BJ (cell line): ENCODE data around the gene KIRREL3. TPM values are rescaled to one million over a fixed set of nuclear protein-coding genes. Genes with fewer than 3 reads are reported as not detected.

Experiments used
- CTCF ChIA-PET: fragments of 350-600 bp; formaldehyde crosslinking; extraction: SDS; loops from one replicate; lab custom pipeline; 2021; ENCODE audit warnings: antibody characterized with exemption, inconsistent platforms; lab: Yijun Ruan, JAX
- POLR2A ChIA-PET: fragments of 300-600 bp; sonication (Branson Sonifier 250); formaldehyde crosslinking; extraction: SDS; loops from one replicate; lab custom pipeline; 2021; ENCODE audit warnings: antibody characterized with exemption; lab: Charles Lee
- DNase-seq: peaks from one replicate; pipeline ENCODE4 v3.0.0-alpha.2; 2011; ENCODE audit warnings: low read depth
- H3K27me3 ChIP-seq: 2 replicates; pipeline ENCODE4 v1.6.0; 2011; ENCODE audit warnings: low read length; ENCODE audit not compliant: control insufficient read depth, insufficient read depth
- H3K36me3 ChIP-seq: 2 replicates; pipeline ENCODE4 v1.5.1; 2011; ENCODE audit warnings: low read length; ENCODE audit not compliant: control insufficient read depth, insufficient read depth
- H3K4me3 ChIP-seq: 2 replicates; pipeline ENCODE4 v1.5.1; 2011; ENCODE audit warnings: low read depth, mild to moderate bottlenecking, control low read depth, low read length
- CTCF ChIP-seq: IDR thresholded peaks from 2 replicates; pipeline ENCODE4 v1.5.1; 2011; ENCODE audit warnings: low read depth, mild to moderate bottlenecking, control low read depth, inconsistent platforms, low read length, moderate library complexity; ENCODE audit not compliant: insufficient read depth
- polyA plus RNA-seq: library from polyadenylated mRNA; depleted of rRNA; stranded (reverse); fragments of >200 nt; gene quantifications from 2 replicates; pipeline ENCODE4 v1.2.3, GENCODE V29; 2011

The KIRREL3 gene
- polyA plus RNA-seq, 1 experiment = 19.6 TPM

GRCh38 chr11:126925321-126926093 lies 75.1 kb downstream of the KIRREL3 start:
- ChIA-PET CTCF (interaction anchor here (0.9 to 1.5 kb wide), 3 partner anchors 19 to 64 kb away, joined by 3 to 5 read pairs (median 3); no protein-coding TSS in a partner anchor), POLR2A (no interaction called here)
- no peak for DNase-seq
- Histone ChIP-seq H3K4me3 (no peak overlapping the region), H3K27me3 (no peaks in the 10 kb centered on the region), H3K36me3 (no peaks in the 10 kb centered on the region)
- TF ChIP-seq CTCF = no peak

GRCh38 chr11:126924376-126925040 lies 76.1 kb downstream of the KIRREL3 start:
- Histone ChIP-seq H3K27me3 (no peaks in the 10 kb centered on the region), H3K36me3 (no peaks in the 10 kb centered on the region), H3K4me3 (no peak overlapping the region)
- TF ChIP-seq CTCF = no peak
- DNase-seq = no peak
- CTCF ChIA-PET = interaction anchor here (1.0 to 1.5 kb wide), 3 partner anchors 20 to 100 kb away, joined by 3 to 5 read pairs (median 3); no protein-coding TSS in a partner anchor
- POLR2A ChIA-PET = no interaction called here

GRCh38 chr11:126920833-126921232 lies 79.7 kb downstream of the KIRREL3 start:
- ChIA-PET POLR2A (no interaction called here), CTCF (no interaction called here)
- Histone ChIP-seq H3K27me3 (no peaks in the 10 kb centered on the region), H3K4me3 (no peak overlapping the region), H3K36me3 (no peaks in the 10 kb centered on the region; the same call in 1 of the 2 replicates)
- TF ChIP-seq CTCF = 0 out of 2 replicates have a peak, but pooled peaks have one; percentile 4
- DNase-seq = no peak

- ChIA-PET POLR2A (no interaction called here), CTCF (no interaction called here)
- Histone ChIP-seq H3K36me3 (no peaks in the 10 kb centered on the region; the same call in 1 of the 2 replicates), H3K4me3 (no peak overlapping the region), H3K27me3 (no peaks in the 10 kb centered on the region)
- no peak for TF ChIP-seq CTCF
- no peak for DNase-seq
Measured at GRCh38 chr11:126919147-126919823, 81.3 kb downstream of the KIRREL3 start.

GRCh38 chr11:126918556-126918955 lies 82.0 kb downstream of the KIRREL3 start:
- H3K27me3 ChIP-seq = no peaks in the 10 kb centered on the region
- CTCF ChIA-PET = interaction anchor here (0.8 kb wide), 1 partner anchor 72 kb away, joined by 3 read pairs; no protein-coding TSS in a partner anchor
- POLR2A ChIA-PET = no interaction called here
- H3K4me3 ChIP-seq = no peak overlapping the region
- no peak for DNase-seq
- no peaks in the 10 kb centered on the region; the same call in 1 of the 2 replicates for H3K36me3 ChIP-seq
- TF ChIP-seq CTCF = no peak
